Bronchial epithelial cell (primary cell): ENCODE measurements around the gene TMPRSS11E. TPM values are rescaled to one million over a fixed set of nuclear protein-coding genes. Genes with fewer than 3 reads are reported as not detected.
A peak's percentile ranks its signal among the peaks of the same experiment; 100 is the strongest.
"Not testable (repeated sequence)": the region's sequence is repeated elsewhere in the genome, so short reads cannot be mapped to it uniquely, and the experiment has no call there.

Source experiments
- DNase-seq: peaks from one replicate; pipeline ENCODE4 v3.0.0-alpha.2; 2010; ENCODE audit warnings: low read depth
- FAIRE-seq: peaks from 2 replicates; lab custom pipeline; 2011; peaks lifted over from hg19 to GRCh38; lab: Jason Lieb, UNC
- H3K27me3 ChIP-seq: 2 replicates; pipeline ENCODE4 v1.5.1; 2011; ENCODE audit warnings: low read length; ENCODE audit not compliant: control insufficient read depth, insufficient read depth
- H3K36me3 ChIP-seq: 2 replicates; pipeline ENCODE4 v1.5.1; 2011; ENCODE audit warnings: low read length; ENCODE audit not compliant: control insufficient read depth, insufficient read depth
- H3K4me3 ChIP-seq: 2 replicates; pipeline ENCODE4 v1.5.1; 2011; ENCODE audit warnings: mild to moderate bottlenecking, low read depth, low read length, control low read depth
- CTCF ChIP-seq: IDR thresholded peaks from 2 replicates; pipeline ENCODE4 v1.5.1; 2011; ENCODE audit warnings: mild to moderate bottlenecking, moderate library complexity, low read length, control low read depth, inconsistent platforms; ENCODE audit not compliant: insufficient read depth, severe bottlenecking
- total RNA-seq: library from RNA; depleted of rRNA; stranded (reverse); fragments of >200 nt; gene quantifications from 2 replicates; pipeline ENCODE4 v1.2.1, GENCODE V29; 2014

The TMPRSS11E gene
- total RNA-seq, 1 donor from 2014 or later, result 9.2 TPM

GRCh38 chr4:68518889-68519288, 71.6 kb downstream of the TMPRSS11E start:
- Histone ChIP-seq H3K4me3 (no peak overlapping the region), H3K36me3 (no peaks in the 10 kb centered on the region), H3K27me3 (no peaks in the 10 kb centered on the region)
- no peak for FAIRE-seq
- DNase-seq, result no peak
- no peak for TF ChIP-seq CTCF

GRCh38 chr4:68520985-68521384, 73.7 kb downstream of the TMPRSS11E start:
- no peak overlapping the region for H3K4me3 ChIP-seq
- FAIRE-seq, result no peak
- H3K27me3 ChIP-seq, result no peaks in the 10 kb centered on the region
- H3K36me3 ChIP-seq, result no peaks in the 10 kb centered on the region
- no peak for TF ChIP-seq CTCF
- no peak for DNase-seq

DNA sequence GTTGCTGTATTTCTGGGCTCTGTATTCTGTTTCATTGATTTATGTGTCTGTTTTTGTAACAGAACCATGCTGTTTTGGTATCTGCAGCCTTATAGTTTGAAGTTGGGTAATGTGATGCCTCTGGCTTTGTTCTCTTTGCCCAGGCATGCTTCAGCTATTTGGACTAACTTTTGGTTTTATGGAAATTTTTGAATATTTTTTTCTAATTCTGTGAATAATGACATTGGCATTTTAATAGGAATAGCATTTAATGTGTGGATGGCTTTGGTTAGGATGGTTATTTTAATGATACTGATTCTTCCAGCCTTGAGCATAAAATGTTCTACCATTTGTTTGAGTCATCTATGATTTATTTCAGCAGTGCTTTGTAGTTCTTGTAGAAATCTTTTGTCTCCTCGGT, 75.0 kb downstream of the TMPRSS11E start:
- H3K36me3 ChIP-seq, H3K4me3 ChIP-seq, FAIRE-seq, H3K27me3 ChIP-seq: not testable (repeated sequence)
- peak; percentile 8 for DNase-seq

GRCh38 chr4:68535974-68536373, 88.7 kb downstream of the TMPRSS11E start:
- Histone ChIP-seq H3K36me3 (no peaks in the 10 kb centered on the region), H3K4me3 (no peak overlapping the region), H3K27me3 (no peaks in the 10 kb centered on the region)
- no peak for TF ChIP-seq CTCF
- DNase-seq (no peak), FAIRE-seq (no peak)

DNA sequence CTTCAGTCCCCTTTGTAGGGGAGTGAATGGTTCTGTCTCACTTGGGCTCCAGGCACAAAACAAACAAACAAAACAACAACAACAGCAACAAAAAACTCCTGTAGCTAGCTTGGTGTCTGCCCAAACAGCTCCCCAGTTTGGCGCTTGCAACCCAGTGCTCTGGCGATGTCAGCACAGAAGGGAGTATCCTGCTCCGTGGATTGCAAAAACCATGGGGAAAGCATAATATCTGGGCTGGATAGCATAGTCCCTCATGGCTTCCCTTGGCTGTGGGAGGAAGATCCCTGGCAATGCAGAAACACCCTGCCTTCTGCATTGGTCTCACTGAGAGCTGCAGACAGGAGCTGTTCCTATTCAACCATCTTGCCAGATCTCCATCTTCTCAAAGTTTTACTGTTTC, 89.1 kb downstream of the TMPRSS11E start:
- no peaks in the 10 kb centered on the region for H3K27me3 ChIP-seq
- no peak for TF ChIP-seq CTCF
- no peaks in the 10 kb centered on the region for H3K36me3 ChIP-seq
- FAIRE-seq (no peak), DNase-seq (no peak)
- H3K4me3 ChIP-seq, result no peak overlapping the region

DNA sequence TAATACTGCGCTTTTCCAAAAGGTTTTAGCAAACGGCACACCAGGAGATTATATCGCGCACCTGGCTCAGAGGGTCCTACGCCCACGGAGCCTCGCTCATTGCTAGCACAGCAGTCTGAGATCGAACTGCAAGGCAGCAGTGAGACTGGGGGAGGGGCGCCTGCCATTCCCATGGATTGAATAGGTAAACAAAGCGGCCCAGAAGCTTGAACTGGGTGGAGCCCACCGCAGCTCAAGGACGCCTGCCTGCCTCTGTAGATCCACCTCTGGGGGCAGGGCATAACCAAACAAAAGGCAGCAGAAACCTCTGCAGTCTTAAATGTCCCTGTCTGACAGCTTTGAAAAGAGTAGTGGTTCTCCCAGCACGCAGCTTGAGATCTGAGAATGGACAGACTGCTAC, 95.5 kb downstream of the TMPRSS11E start:
- DNase-seq, H3K4me3 ChIP-seq, H3K36me3 ChIP-seq, H3K27me3 ChIP-seq, FAIRE-seq: not testable (repeated sequence)

Other genes starting within 250 kb of the TMPRSS11E start
- gene TMPRSS11B, start 201.8 kb upstream of the TMPRSS11E start, total RNA-seq, result 0.79 and 2.3 TPM in 2 replicates
- gene YTHDC1, start 97.4 kb upstream of the TMPRSS11E start, total RNA-seq, result 44.5 and 68.4 TPM in 2 replicates
- 0.13 TPM in 1 of 2 replicates, not detected in the other for gene UGT2B17, start 128.9 kb downstream of the TMPRSS11E start, total RNA-seq
- under 0.01 TPM in 1 of 2 replicates, not detected in the other for gene UGT2B15, start 223.2 kb downstream of the TMPRSS11E start, total RNA-seq